ENCODE results near the gene KCNJ6.

Gene KCNJ6

DNA sequence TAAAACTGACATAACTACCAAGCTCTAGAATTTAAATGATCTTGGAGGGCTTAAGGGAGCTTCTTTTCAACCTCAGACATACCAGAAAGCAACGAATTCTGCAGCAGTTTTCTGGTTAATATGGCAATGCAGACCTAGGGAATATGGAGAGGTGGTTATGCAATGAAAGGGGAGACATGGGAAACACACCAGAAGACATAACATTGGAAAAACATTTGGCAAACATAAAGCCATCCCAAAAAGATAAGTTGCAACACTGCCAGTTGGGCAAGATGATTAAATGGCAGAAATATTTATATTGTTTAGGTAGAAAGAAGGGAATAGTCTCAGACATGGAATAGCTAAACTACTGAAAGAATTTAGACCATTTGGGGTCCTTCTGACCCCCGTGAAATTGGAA, 104.5 kb downstream of the KCNJ6 start:
- in situ Hi-C loops (cut with HindIII; ENCODE audit: low pct_ligation_motif_present, low sequenced_read_pairs), result no loop called here
- Histone ChIP-seq H3K36me3 (replicated peaks) (no peaks in the 10 kb centered on the region), H3K27ac (no peak overlapping the region), H3K27me3 (replicated peaks) (no peaks in the 10 kb centered on the region), H3K4me3 (ENCODE audit: low read depth, low read length) (no peak overlapping the region)
- DNase-seq, result no peak
- TF ChIP-seq, protein P1, sequence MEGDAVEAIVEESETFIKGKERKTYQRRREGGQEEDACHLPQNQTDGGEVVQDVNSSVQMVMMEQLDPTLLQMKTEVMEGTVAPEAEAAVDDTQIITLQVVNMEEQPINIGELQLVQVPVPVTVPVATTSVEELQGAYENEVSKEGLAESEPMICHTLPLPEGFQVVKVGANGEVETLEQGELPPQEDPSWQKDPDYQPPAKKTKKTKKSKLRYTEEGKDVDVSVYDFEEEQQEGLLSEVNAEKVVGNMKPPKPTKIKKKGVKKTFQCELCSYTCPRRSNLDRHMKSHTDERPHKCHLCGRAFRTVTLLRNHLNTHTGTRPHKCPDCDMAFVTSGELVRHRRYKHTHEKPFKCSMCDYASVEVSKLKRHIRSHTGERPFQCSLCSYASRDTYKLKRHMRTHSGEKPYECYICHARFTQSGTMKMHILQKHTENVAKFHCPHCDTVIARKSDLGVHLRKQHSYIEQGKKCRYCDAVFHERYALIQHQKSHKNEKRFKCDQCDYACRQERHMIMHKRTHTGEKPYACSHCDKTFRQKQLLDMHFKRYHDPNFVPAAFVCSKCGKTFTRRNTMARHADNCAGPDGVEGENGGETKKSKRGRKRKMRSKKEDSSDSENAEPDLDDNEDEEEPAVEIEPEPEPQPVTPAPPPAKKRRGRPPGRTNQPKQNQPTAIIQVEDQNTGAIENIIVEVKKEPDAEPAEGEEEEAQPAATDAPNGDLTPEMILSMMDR (IDR thresholded peaks at IDR 0.05; ENCODE audit: low read depth, low read length, missing control alignments), result no peak

DNA sequence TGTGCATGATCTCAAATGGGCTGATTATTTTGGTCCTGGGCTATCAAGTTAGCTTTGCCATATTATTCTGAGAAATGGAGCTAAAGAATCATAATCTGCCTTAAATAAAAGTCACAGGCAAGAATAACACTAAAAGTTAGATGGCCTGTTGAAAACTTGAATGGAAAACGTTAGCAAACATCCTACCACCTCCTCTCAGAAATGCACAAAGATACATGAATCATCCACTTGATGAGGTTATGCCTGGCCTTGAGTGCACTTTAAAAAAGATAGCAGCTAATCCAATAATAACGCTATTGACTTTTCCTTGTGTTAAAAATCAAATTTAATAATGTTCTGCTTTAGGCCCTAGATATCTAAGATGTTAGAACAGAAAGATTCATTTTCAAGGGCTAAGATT, 108.0 kb downstream of the KCNJ6 start:
- no peak overlapping the region for H3K4me3 ChIP-seq (ENCODE audit: low read depth, low read length)
- TF ChIP-seq, protein P1 (IDR thresholded peaks at IDR 0.05; ENCODE audit: low read depth, low read length, missing control alignments), result no peak
- no peaks in the 10 kb centered on the region for H3K27me3 ChIP-seq (replicated peaks)
- DNase-seq, result no peak
- in situ Hi-C loops (cut with HindIII; ENCODE audit: low pct_ligation_motif_present, low sequenced_read_pairs), result no loop called here
- H3K36me3 ChIP-seq (replicated peaks), result no peaks in the 10 kb centered on the region
- H3K27ac ChIP-seq, result no peak overlapping the region

DNA sequence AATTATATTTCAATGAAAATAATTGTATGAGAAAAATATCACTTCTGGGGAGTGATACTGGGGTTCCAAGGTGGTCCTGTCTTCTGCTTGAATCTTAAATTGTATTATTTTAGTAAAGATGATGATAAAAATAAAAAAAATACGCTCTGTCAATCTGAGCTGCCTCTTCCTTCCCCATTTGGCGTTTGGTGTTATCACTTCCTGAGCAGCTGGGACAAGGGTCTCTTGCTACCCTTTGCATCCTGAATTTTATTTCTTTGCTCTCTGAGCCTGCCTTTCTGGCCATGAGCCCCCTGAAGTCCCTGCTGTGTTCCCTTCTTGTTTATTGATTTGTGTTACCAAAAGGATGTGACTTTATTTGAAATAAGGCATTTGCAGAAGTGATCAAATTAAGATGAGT, 111.0 kb downstream of the KCNJ6 start:
- H3K27ac ChIP-seq, result no peak overlapping the region
- no peak for DNase-seq
- no peaks in the 10 kb centered on the region for H3K36me3 ChIP-seq (replicated peaks)
- H3K4me3 ChIP-seq (ENCODE audit: low read depth, low read length), result no peak overlapping the region
- in situ Hi-C loops (cut with HindIII; ENCODE audit: low pct_ligation_motif_present, low sequenced_read_pairs), result no loop called here
- H3K27me3 ChIP-seq (replicated peaks), result no peaks in the 10 kb centered on the region
- TF ChIP-seq, protein P1 (IDR thresholded peaks at IDR 0.05; ENCODE audit: low read depth, low read length, missing control alignments), result no peak

DNA sequence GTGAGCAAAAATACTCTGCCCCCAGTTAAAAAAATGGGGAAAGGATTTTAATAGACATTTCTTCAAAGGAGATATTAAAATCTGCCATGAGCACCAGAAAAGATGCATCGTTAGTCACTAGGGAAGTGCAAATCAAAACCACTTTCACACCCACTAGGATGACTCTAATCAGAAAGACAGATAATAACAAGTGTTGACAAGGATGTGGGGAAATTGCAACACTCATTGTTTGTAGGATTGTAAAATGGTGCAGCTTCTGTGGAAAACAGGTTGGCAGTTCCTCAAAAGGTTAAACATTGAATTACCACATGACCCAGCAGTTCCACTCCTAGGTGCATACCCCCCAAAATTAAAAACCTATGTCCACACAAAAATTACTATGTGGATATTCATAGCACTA, 112.3 kb downstream of the KCNJ6 start:
- Histone ChIP-seq H3K36me3 (replicated peaks) (no peaks in the 10 kb centered on the region), H3K4me3 (ENCODE audit: low read depth, low read length) (no peak overlapping the region), H3K27ac (no peak overlapping the region), H3K27me3 (replicated peaks) (no peaks in the 10 kb centered on the region)
- no peak for DNase-seq
- TF ChIP-seq, protein P1 (IDR thresholded peaks at IDR 0.05; ENCODE audit: low read depth, low read length, missing control alignments), result no peak
- in situ Hi-C loops (cut with HindIII; ENCODE audit: low pct_ligation_motif_present, low sequenced_read_pairs), result no loop called here

DNA sequence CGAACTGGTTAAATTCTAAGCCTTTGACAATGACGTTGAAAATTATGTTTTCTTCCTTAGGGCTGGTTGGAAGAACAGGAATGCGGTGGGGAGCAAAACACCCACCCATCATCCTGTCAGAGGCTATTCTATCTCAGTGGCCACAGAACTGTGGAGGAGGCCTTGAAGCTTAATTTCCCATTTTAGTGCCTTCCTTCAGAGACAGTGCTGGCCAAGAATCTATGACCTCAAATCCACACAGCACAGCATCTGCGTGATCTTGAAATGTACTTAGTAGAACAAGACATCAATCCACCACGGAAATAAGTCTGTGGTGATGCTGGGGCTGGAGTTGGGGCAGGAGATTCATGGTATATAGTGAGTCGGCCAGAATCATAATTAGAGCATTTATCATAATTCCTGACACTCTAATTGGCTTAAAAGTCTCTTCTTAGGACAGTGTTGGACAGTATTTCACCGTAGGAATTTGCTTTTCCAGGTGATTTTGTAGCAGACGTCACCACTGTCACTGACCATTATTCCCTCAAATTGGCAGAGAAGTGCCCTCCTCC, 113.1 kb downstream of the KCNJ6 start:
- Histone ChIP-seq H3K36me3 (replicated peaks) (no peaks in the 10 kb centered on the region), H3K4me3 (ENCODE audit: low read depth, low read length) (no peak overlapping the region), H3K27me3 (replicated peaks) (no peaks in the 10 kb centered on the region), H3K27ac (no peak overlapping the region)
- no peak for DNase-seq
- in situ Hi-C loops (cut with HindIII; ENCODE audit: low pct_ligation_motif_present, low sequenced_read_pairs), result no loop called here
- TF ChIP-seq, protein P1 (IDR thresholded peaks at IDR 0.05; ENCODE audit: low read depth, low read length, missing control alignments), result no peak

DNA sequence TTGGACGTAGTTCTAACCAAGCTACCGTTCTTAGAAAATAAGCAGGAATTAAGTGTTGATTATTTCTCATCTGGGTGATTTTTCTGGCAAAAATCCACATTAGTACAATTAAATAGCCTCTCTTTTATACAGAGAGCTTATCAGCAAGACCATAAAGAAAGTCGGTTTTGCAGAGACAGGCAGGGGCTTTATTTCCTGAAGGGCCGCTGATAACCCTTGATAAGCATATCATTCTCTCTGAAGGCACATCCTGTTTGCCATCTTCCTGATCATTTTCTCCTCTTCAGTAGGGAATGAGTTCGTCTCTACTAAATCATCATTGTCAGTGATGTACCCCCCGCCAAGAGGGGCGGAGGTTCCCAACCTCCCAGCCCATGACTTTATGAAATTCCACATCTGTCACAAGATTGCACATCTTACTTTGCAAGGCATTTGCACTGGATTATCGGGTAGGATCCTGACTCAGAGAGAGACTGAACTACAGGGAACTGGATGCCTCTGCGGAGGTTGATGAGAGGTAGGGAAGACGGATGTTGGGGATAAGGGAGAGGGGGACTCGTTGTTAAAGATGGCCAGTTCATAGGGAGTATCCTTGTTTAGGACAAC, 115.7 kb downstream of the KCNJ6 start:
- TF ChIP-seq, protein P1 (IDR thresholded peaks at IDR 0.05; ENCODE audit: low read depth, low read length, missing control alignments), result no peak
- no peak overlapping the region for H3K4me3 ChIP-seq (ENCODE audit: low read depth, low read length)
- in situ Hi-C loops (cut with HindIII; ENCODE audit: low pct_ligation_motif_present, low sequenced_read_pairs), result no loop called here
- no peaks in the 10 kb centered on the region for H3K27me3 ChIP-seq (replicated peaks)
- DNase-seq, result no peak
- no peaks in the 10 kb centered on the region for H3K36me3 ChIP-seq (replicated peaks)
- H3K27ac ChIP-seq, result no peak overlapping the region
